ENCODE data around the gene SNAP29.
"Not testable (repeated sequence)": the region's sequence is repeated elsewhere in the genome, so short reads cannot be mapped to it uniquely, and the experiment has no call there.

The SNAP29 gene

DNA sequence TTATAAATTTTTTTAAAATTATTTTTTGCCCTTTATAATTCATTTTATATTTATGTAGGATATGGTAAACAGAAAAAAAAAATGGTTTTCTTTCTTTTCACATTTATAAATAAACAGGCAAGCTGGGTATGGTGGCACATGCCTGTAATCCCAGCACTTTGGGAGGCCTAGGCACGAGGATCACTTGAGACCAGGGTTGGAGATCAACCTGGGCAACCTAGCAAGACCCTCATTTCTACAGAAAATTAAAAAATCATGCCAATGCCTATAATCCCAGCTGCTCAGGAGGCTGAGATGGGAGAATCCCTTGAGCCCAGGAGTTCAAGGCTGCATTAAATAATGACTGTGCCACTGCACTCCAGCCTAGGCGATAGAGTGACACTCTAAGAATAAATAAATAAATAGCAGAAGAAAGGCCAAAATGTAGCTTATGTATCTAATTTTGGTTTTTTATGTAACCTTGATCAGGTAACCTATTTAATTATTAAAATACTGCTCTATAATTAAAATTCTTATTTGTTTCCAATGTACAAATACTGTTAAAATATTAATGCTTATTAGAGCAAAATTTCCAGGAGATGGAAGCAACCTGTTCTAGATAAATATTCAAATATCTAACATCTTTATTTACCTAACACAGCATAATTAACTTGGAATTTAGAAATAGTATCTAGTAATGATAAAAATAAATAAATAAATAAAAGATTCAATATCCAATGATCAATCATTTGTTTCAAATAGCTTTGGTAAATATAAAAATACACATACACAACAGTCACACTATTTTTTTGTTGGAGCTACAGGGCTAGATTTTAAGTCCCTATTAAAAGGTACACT, 21.6 kb upstream of the SNAP29 start:
- DNase-seq = no peak

DNA sequence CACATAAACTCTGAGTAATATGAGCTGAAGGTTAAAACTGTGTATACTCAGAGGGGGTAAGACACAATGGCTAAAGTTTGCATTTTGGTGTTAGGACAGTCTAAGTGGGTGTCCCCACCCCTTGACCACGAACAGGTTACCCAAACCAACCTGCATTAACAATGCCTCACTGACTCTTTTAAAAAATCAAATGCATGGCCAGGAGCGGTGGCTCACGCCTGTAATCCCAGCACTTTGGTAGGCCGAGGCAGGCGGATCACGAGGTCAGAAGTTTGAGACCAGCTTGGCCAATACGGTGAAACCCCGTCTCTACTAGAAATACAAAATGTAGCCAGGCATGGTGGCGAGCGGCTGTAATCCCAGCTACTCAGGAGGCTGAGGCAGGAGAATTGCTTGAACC, 19.5 kb upstream of the SNAP29 start:
- DNase-seq = not testable (repeated sequence)

DNA sequence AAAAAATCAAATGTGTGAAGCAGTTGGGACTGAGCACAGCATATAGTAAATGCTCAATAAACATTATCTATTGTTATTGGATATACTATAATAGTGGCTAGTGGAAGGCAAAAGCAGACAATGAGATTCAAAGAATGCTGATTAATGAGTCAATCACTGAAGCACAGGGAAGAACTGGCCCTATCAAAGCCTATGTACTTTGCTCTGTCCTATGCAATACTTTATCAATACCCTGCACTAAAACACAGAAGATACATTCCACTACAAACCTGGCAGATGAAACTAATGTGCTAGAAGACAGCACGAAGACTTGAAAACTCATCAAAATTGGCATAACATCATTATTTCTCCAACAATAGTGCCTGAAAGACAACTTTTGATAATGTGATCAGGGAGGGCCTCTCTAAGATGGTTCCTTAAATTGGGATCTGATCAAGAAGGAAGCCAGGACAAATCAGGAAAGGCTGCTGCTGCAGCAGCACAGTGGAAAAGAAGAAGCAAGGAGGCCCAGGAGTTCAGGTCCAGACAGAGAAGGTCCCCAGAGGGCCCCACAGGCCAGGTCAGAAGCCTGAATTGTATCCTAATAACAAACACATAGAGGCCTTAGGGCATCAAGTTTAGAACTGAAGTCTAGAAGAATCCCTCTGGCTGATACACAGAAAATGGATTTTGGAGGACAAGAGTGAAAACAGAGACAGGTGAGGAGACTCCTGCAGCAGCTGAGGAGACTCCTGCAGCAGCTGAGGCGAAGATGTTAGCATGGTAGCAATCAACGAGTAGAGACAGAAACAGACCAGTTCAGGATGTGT, 18.8 kb upstream of the SNAP29 start:
- DNase-seq = no peak

DNA sequence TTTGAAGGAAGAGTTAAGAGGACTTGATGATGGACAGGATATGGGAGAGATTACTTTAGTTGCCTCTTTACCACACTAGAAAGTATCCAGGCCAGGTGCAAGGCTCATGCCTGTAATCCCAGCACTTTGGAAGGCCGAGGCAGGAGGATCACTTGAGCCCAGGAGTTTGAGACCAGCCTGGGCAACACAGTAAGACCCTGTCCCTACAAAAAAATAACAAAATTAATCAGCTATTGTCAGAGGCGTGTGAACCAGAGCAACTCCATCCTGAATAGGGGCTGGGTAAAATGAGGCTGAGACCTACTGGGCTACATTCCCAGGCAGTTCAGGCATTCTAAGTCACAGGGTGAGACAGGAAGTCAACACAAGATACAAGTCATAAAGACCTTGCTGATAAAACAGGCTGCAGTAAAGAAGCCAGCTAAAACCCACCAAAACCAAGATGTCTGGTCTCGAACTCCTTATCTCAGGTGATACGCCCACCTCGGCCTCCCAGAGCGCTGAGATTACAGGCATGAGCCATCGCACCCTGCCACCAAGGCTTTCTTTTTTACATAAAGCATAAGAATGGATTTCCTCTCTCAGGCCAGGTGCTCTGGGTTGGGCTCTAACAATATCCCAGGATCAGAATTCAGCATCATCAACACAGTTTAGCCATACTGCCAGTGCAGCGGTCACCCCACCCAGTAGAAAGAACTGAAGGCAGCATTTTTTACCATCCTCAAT, 18.0 kb upstream of the SNAP29 start:
- DNase-seq = no peak

DNA sequence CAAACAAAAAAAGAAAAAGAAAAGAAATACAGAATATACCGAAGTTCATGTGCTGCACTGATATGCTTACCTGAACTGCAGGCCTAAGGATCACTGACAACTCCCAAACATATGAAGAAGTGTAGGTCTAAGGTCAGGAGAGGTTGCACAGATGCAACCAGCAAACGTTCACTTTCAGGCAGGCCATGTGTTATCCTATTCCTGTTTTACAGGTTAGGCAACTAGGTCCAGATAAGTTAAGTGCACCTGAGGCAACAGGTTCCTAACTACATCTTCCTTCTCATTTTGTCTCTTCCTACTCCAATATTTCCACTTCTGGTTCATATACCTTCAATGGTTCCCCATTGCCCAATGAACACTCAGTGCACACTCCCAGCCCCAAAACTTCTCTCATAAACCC, 15.3 kb upstream of the SNAP29 start:
- DNase-seq = no peak

DNA sequence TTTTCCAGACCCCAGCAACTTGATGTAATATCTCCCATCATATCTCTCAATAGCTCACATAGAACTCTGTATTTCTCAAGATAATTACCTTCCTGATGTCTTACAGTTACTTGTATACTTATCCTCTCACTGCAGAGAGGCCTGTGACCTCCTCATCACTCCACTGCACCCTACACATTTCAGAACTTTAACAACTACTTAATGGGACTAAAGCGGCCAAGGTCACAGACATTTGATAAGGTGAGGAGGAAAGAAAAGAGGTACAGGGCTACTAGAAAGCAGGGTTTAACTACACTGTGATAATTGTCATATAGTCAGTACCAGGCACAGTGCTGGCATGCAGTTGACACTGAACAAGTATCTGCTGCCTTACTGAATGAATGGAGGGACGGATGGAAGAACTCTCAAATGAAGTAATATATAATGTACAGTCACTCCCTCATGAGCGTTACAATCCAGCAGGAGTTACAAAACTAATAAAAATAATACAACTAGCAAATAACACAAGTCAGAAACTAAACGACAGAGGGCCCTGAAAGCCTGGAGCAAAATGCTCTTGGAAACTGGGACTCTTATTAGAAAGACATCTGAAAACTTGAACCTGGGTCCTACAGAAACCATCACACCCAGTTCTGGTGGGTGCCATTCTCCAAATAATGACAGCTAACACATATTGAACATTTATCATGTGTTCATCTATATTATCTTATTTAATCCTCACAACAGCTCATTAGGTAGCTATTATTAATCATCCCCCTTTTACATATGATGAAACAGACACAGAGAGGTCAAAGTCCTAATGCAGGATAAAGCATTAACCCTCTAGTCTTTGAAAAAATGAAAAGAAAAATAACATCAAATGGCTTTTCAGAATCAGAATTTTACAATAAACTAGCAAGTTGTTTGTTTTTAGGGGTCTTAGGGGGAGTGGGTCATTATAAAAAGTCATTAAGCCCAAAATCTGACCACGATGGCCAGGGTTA, 14.5 kb upstream of the SNAP29 start:
- DNase-seq = no peak

DNA sequence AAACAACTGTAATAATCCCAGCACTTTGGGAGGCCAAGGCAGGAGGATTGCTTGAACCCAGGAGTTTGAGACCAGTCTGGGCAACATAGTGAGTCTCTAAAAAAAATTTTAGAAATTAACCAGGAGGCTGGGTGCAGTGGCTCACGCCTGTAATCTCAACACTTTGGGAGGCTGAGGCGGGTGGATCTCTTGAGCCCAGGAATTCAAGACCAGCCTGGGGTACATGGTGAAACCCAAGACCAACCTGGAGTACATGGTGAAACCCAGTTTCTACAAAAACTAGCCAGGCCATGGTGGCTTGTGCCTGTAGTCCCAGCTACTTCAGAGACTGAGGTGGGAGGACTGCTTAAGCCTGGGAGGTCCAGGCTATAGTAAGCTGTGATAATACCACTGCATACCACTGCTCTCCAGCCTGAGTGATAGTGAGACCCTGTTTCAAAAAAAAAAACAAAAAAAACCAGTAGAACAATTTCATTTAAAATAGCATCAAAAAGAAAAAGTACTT, 11.4 kb upstream of the SNAP29 start:
- no peak for DNase-seq

DNA sequence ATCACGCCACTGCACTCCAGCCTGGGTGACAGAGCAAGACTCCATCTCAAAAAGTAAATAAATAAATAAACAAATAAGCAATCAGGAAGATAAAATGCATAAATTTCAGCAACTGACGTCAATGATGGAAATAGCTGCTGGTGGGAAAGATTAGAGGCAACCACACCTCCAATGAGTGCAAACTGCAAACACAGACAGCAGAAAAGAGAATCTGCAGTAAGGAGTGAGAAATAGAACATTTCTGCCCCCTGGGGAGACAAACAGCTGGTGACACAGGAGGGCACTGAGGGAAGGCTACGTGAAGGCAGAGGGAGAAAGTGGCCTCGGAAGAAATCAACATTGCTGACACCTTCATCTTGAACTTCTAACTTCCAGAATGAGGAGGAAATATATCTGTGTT, 6.7 kb upstream of the SNAP29 start:
- DNase-seq = no peak

DNA sequence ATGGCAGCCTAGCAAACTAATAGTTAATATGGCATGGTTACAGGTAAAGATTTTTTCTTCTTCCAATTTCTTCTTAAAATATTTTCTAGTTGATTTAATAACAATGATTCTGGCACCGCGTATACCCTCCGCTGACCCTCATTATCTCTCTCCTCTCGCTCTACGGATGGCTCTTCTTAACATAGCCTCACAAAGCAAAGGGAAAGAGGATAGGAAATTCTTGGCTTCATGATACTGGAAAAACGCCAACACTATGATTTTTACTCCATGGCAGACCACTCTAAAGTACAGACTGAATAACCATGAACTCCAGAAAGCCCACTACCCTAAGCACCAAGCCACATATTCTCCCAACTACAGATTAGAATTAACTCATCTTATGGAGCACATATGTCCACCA, 6.3 kb upstream of the SNAP29 start:
- no peak for DNase-seq

DNA sequence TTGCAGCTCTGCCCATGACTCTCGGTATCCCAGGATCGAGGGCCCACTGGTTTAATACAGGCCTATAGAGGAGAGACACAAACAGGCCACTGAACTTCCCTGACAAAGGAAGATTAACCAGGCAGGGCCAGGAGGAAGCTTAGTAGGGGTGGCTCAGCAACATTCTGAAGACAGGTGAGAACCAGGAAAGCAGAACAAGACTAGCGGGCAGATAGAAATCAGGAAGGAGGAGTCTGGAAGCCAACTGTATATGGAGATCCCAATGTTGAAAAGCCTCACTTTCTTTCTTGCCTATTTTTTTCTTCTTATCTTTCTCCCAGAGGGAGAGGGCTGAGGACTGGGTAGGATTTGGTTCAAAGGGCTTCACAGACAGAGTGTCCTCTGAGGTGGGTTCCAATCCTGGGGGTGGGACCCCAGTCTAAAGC, 5.6 kb upstream of the SNAP29 start:
- DNase-seq = no peak

DNA sequence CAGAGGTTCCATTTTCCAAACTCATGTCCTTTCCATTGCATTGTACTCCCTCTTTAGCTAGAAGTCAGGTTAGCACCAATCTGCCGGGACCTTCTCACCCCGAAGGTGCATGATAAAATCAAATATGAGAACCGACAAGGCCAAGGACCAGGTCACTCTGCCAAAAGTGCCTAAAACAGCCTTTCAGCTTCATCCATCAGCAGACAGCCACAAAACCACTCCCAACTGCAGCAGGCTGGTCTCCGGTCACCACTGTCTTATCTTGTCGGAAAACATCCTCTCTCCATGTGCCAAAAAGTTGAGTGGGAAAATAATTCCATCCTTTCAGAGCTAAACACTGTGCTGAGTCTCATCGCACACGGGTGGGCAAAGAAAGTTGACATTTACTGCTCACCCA, 1.6 kb upstream of the SNAP29 start:
- DNase-seq = no peak

DNA sequence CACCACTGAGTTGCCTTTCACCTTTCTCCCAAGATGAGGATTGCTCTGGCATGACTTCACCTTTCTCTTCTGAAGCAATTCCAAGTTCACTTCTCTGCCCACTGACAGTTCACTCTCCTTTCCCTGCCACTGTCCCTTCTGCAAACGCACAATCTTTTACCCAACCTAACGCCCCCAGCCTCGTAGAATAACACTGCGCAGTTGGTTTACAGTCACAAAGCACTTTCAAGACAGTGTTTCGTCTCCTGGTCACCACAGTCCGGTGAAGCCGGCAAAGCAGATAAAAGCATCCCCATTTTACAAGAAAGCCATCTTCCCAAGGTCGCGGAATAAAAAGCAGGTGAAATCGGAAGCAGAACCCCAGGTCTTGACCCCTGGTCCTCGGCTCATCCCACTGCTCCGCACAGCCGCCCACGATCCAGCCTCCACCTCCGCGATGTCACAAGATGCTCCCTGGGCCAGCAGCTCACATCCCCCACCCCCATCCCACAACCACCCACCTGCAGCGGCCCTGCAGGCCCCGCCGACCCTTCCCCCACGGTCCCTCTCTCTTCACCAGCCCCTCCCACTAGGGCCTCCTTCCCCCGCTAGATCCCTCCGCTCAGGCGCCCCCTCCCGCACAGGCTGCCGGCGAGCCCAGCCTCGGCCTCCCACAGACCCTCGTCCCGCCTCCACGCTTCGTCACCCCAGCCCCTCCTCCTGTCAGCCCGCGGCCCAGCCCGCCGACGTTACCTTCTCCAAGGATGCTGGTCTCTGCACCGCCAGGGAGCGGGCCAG, 781 bp upstream of the SNAP29 start:
- peak; percentile 63 to 88 (median 74) for DNase-seq

DNA sequence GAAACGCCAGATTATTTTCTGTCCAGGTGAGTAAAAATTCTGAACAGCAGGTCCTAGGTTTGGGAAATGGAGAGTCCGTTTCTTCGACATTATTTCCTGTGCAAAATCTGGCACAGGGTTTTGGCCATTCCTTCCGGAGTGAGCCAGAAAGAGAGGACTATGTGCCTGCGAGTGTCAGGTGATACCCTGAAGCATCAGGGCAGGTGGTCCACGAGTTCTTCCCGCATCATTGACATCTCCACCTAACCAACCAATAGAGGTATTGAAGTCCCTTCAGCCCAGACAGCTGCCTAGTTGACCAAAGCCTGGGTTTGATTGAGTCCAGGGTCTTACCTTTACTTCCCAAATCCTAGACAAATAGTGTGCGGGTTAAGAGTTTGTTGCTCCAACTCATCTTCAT, 808 bp downstream of the SNAP29 start:
- DNase-seq = no peak

DNA sequence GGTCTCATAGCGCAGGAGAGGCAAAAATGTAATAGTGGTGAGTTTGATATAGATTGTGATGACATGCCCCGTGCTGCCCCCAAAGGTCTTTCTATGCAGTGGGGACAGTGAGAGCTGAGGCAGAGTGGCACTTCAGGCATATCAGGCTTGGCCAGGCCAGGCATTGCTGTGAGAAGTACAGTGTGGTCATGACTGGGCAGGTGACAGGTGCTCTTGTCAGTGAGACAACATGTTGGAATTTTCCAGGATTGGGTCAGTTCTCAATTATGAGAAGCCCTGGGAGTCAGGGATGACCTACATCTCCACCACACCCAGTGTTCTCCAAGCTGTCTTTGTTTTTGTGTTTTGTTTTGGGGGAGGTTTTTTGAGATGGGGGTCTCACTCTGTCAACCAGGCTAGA, 3.7 kb downstream of the SNAP29 start:
- no peak for DNase-seq

DNA sequence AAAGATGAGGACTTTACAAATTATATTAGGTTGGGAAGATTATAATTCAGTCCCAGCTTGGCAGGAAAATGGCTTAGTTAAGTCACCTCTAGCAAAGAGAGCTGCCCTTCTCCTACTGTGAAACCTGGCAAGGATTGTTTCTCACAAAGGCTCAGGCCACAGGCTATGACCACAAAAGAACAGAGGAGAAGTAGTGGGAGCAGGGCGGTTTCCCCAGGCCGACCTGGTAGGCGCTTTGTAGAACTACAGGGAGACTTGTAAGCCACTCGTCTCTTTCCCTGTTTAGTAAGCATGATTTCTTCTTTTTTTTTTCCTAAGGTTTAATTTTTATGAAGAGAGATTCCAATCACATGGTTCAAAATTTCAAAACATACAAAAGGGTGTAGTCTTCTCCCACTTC, 4.6 kb downstream of the SNAP29 start:
- DNase-seq = no peak

DNA sequence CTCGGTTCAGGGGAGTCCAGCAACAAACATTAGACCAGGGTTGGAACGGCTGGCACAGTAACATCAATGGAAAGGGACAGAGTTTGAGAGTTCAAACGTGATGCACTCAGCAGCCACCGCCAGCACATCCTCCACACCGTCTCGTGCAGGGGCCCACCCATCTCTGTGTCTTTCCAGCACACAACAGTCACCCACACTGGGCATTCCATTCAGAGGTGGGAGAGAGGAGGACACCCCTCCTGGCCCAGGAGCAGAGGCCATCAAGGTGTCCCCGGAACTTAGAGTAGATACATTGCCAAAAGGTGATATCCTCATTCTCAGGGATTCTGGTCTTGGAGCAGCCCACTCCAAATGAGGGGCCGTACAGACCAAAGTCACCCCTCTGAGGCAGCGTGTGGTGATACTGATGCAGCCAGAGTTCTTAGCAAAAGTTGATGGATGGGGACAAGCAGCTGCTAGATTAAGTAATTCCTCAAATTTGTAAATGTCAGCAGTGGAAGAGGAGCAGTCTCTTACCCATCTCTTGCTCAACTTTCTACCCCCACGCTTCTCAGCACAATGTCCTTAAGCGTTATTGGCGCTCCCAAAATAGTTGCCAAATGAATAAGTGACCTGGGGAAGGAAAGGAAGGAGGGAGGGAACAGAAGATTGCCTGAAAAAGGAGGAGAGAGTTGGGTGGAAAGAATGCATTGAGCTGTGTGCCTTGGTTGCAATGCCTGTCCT, 5.5 kb downstream of the SNAP29 start:
- DNase-seq = no peak

DNA sequence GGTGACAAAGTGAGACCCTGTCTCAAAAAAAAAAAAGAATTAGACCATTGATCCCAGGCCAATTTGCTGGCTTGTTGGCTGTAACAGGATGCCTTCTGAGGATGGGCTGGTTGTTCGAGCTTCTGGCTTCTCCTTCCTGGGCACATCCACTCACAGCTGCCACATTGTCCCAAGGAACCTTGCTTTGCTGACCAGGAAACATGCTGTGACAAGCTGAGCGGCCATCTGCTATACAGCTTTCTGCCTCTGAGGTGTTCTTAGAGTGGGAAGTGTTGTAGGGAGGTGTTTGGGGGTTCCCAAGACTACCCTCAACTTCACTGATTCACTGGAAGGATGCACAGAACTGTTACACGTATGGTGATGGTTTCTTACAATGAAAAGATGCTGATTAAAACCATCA, 6.5 kb downstream of the SNAP29 start:
- no peak for DNase-seq

DNA sequence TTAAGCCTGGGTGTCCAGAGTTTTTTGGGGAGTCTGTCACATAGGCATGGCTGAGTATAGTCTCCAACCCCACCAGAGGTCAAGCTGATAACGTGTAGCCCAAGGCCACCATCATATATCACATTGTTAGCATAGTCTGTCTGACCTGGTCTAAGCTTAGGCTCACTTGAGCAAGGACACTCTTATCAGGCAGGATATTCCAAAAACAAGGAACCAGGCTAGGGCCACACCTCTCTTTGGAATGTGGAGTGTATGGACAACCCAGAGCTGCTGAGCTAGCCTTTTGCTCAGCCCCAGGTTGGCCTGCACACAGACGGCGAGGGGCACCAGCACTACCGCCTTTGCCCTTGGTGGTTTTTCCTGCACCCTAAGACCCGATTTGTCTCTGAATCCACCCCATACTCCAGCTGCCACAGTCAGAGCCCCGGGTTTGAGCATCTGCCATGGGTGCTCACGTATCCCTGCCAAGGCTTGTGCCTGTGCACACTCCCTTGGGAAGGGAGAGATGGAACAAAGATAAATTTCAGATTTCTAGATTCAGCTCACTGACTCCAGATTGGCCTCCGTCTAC, 7.2 kb downstream of the SNAP29 start:
- no peak for DNase-seq

DNA sequence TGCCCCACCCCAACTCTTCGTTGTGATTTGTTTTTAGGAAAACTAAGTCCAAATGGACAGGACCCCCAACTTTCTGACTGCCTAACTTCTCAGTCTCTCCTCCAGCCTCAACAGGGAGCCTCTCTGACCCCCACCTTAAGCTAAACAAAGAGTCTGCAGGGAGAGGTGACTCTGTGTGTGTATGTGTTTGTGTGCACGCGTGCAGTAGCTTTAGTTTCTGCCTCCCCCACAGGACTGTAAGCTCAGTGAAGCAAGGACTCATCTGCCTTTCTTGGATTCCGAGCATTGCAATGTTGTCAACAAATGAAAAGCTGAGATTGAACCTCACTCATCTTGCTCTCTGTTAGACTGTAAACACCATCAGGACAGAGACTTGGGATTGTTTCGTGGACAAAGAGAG, 7.9 kb downstream of the SNAP29 start:
- DNase-seq = no peak
